Myometrial cell (primary cell): ENCODE data around the gene MECR. TPM values are rescaled to one million over a fixed set of nuclear protein-coding genes. Genes with fewer than 3 reads are reported as not detected.

ENCODE experiments used
- total RNA-seq: library from RNA; depleted of rRNA; stranded (reverse); fragments of >200 nt; gene quantifications from 2 replicates; pipeline ENCODE4 v1.2.3, GENCODE V29; 2015

The MECR gene, protein sequence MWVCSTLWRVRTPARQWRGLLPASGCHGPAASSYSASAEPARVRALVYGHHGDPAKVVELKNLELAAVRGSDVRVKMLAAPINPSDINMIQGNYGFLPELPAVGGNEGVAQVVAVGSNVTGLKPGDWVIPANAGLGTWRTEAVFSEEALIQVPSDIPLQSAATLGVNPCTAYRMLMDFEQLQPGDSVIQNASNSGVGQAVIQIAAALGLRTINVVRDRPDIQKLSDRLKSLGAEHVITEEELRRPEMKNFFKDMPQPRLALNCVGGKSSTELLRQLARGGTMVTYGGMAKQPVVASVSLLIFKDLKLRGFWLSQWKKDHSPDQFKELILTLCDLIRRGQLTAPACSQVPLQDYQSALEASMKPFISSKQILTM
- 25.0 and 42.4 TPM in 2 replicates for total RNA-seq

DNA sequence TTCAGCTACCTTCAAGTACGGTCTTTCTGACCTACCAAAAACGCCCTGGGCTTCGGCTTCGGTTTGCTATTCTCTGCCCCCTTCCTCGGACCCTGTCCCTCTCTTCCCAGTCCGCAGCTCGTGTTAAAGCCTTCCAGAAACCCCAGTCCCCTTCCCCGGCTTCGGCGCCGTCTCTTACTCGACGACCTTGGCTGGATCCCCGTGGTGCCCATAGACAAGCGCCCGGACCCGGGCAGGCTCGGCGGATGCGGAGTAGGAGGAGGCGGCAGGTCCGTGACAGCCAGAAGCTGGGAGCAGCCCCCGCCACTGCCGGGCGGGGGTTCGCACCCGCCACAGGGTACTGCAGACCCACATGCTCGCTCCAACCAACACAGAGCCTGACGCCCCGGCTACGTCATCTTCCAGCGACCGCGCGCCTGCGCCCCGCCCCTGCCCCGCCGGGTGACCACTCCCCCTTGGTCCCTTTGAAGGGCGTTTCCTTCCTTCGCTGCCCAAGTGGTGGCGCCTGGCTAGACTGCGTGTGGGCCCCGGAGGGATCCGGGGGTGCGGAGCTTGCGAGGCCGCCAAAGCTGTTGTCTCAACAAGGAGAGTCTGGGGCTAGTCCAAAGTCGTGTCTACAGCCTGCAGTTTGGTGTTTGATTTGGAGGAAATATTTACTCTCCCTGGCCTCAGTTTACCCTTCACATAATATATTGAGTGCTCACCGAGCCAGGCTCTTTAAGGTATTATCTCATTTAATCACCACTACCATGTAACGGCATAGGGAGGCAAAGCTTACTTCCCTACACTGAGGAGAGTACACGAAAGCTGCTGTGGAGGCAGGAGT, at the start of gene MECR:
Gene MECR, minus strand, starts transcription at position 382 of the 826 bp plus-strand sequence. Its CDS starts 28 bp downstream, at position 354.

GRCh38 chr1:29235955-29236711, 5.4 kb upstream of the MECR start, which contains the start of gene PTPRU:
Gene PTPRU (plus strand): TSS chr1:29236522. CDS start chr1:29236645, 123 bp downstream.

DNA sequence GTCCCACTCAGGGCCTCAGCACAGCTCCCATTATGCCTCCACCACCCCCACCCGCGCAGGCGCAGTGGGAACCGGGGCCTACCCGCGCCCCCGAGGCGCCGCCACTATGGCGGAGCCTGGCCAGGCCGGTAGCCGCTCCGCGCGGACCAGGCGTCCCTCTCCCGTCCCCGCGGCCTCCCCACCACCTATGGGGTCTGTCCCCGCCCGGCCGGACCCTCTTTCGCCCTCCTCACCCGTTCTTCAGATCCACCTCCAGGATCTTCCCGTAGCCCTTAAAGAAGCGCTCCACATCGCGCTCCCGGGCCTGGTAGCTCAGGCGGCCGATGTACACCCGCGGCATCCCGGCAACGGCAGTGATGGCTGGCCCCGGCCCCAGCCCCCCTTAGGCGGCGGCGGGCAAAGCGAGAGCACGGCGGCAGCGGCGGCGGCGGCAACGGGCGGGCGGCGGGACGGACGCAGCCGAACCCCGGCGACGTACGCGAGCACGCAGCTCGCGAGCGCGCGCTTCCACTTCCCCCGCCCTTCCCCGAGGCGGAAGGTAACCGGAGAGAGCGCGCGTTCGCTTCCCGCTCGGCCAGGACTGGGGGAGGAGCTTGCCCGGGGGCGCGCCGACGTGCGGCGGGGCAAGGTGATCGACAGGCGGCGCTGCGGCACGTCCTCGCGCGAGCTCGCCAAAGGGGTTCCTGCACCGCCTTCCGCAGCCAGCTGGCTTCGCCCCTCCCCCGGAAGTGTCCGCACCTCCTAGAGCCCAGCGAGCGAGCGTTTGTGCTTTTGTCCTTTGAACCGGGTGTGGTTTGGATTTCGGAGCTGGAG, 49.1 kb downstream of the MECR start, which contains the start of gene SRSF4:
Gene SRSF4, minus strand, starts transcription at position 488 of the 813 bp plus-strand sequence. Its CDS starts 148 bp downstream, at position 340.

Other genes with a start within 250 kb of the MECR start
- 21.0 and 27.6 TPM in 2 replicates for gene TMEM200B, start 107.0 kb downstream of the MECR start, total RNA-seq
- 20.5 and 35.6 TPM in 2 replicates for gene SRSF4, start 49.0 kb downstream of the MECR start, total RNA-seq
- gene PTPRU, start 5.6 kb upstream of the MECR start, total RNA-seq, result 10.6 and 20.8 TPM in 2 replicates